Stimulated activated CD4-positive, alpha-beta T cell treated with anti-CD3 and anti-CD28 coated beads, TNF-alpha, amount 100 ng/mL, for 4 hours (primary cell): Measurements from ENCODE around the gene PRPSAP1.

Experiments used
- DNase-seq, 3 experiments: peaks; one replicate each; pipeline ENCODE4 v3.0.0-alpha.2; 2020; ENCODE audit warnings: low read depth in 3 of 3

Gene PRPSAP1

GRCh38 chr17:76353599-76354316, at the start of gene PRPSAP1:
Gene PRPSAP1, minus strand, starts transcription at chr17:76353916. Its CDS starts 213 bp downstream, at chr17:76353703.
- peak; percentile 60 to 69 (median 68) for DNase-seq

GRCh38 chr17:76402711-76403110, 49.0 kb upstream of the PRPSAP1 start:
- DNase-seq = no peak

- DNase-seq = no peak
These were observed 45.8 kb upstream of the PRPSAP1 start for GRCh38 chr17:76399175-76400172.

- no peak for DNase-seq
These were observed 44.9 kb upstream of the PRPSAP1 start for GRCh38 chr17:76398523-76399174.

GRCh38 chr17:76397687-76398522, 44.2 kb upstream of the PRPSAP1 start:
- peak; percentile 69 to 78 (median 78) for DNase-seq

- no peak for DNase-seq
These were observed 43.5 kb upstream of the PRPSAP1 start for GRCh38 chr17:76397184-76397583.

- no peak for DNase-seq
These were observed 42.3 kb upstream of the PRPSAP1 start for GRCh38 chr17:76395980-76396379.

- DNase-seq = no peak
These were observed 40.5 kb upstream of the PRPSAP1 start for GRCh38 chr17:76394166-76394565.

GRCh38 chr17:76391200-76391715, 37.5 kb upstream of the PRPSAP1 start:
- no peak for DNase-seq

- DNase-seq = no peak
These were observed 36.3 kb upstream of the PRPSAP1 start for GRCh38 chr17:76390003-76390421.

GRCh38 chr17:76388966-76389888, 35.5 kb upstream of the PRPSAP1 start:
- no peak for DNase-seq

- DNase-seq = no peak
These were observed 33.5 kb upstream of the PRPSAP1 start for GRCh38 chr17:76386966-76387765.

GRCh38 chr17:76385892-76386786, 32.4 kb upstream of the PRPSAP1 start:
- DNase-seq = peak; percentile 70 to 73 (median 73)

- DNase-seq = peak; percentile 17 to 25 (median 20)
These were observed 31.5 kb upstream of the PRPSAP1 start for GRCh38 chr17:76384987-76385891.

- DNase-seq = peak; percentile 35 to 65 (median 49)
These were observed 30.7 kb upstream of the PRPSAP1 start, which contains the start of gene SPHK1 for GRCh38 chr17:76384222-76384986. Gene SPHK1, plus strand, starts transcription at chr17:76384609. Its CDS starts 1,036 bp downstream, at chr17:76385645.
